HG03575 (cell line): Measurements from ENCODE around the gene OR2A2.
"Not testable (repeated sequence)": the region's sequence is repeated elsewhere in the genome, so short reads cannot be mapped to it uniquely, and the experiment has no call there.

Experiments used
- ATAC-seq: cut with Tn5 transposase; IDR thresholded peaks from one replicate; pipeline ENCODE4 v1.9.1; 2021; ENCODE audit not compliant: unreplicated experiment, insufficient number of reproducible peaks, low FRiP score; ENCODE audit errors: extremely low read depth

OR2A2 gene, protein sequence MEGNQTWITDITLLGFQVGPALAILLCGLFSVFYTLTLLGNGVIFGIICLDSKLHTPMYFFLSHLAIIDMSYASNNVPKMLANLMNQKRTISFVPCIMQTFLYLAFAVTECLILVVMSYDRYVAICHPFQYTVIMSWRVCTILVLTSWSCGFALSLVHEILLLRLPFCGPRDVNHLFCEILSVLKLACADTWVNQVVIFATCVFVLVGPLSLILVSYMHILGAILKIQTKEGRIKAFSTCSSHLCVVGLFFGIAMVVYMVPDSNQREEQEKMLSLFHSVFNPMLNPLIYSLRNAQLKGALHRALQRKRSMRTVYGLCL

DNA sequence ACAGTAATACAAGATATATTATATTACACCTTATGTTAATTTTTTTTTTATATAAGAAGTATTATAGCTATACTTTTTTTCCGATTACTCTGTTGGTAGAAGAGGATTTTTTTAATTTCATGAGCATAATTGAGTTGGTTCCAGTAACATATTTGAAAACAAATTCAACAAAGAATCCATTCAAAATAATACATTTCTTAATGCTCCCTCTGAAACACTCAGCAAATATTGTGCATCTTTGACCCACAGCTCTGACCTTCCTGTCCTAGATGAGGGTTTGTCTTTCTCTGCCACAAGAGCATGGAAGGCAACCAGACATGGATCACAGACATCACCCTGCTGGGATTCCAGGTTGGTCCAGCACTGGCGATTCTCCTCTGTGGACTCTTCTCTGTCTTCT is at the start of gene OR2A2:
TSS of gene OR2A2 (plus strand) at position 301 of the 400 bp plus-strand sequence. CDS start at position 301, 0 bp downstream.
- no peak for ATAC-seq

DNA sequence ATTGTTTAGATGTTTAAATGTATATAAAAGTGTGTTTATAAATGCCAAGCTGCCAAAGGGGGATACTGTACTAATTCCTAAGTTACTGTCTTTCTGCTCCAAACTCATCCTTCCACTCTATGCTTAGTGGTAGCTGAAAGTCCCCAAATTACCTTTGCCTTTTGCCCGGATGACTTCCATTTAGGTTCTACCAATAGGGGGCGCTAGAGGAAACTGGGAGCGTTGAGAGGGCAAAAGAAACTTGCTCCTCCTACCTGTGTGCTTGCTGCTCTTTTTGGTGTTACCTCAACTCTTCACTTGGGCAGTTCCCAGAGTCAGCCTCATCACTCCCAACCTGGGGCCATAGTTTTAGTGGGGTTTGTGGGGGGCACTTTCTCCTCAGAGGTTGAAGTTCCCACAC is 45.7 kb upstream of the OR2A2 start:
- no peak for ATAC-seq

DNA sequence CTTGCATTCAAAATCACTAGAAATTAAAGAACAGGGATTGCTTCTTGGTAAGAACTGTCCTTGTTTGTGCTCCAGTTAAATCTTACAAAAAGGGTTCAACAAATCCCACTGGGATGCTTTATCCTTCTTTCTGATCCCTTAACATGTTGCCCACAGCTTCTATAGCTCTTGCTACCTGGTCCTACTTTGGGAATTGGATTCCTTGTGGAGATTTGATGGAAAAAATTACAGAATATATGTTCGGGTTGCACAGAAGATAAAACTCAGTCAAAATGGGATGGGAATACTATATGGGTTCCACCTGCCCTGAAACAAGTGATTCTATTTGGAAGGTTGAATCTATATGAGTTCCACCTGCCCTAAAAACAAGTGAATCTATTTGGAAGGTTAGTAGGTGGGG is 39.9 kb upstream of the OR2A2 start, which contains the start of gene OR2A25:
TSS of gene OR2A25 (plus strand) at position 301 of the 400 bp plus-strand sequence. CDS start 4,409 bp downstream, outside the sequence.
- ATAC-seq: no peak

DNA sequence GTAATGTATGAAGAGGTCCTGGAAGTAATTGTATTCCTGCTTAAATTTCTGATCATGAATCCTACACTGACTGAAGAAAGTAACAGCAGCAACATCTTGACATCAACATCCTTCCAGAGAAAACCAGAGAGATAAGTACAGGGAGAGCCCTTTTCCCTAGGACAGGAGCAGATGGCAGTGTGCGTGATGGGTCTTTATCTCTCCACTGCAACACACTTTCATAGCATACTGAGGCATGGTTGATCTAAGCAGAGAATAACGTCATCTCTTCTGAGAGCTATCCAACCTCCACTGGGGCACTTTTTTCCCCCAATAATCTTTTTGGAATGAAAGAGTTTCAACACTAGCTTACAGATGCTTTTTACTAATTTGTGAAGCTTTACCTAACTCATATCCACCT is 39.4 kb upstream of the OR2A2 start:
- no peak for ATAC-seq

DNA sequence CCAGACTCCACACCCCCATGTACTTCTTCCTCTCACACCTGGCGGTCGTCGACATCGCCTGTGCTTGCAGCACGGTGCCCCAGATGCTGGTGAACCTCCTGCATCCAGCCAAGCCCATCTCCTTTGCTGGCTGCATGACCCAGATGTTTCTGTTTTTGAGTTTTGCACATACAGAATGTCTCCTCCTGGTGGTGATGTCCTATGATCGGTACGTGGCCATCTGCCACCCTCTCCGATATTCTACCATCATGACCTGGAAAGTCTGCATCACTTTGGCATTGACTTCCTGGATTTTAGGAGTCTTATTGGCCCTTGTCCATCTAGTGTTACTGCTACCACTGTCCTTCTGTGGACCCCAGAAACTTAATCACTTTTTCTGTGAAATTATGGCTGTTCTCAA is 35.0 kb upstream of the OR2A2 start:
- no peak for ATAC-seq

DNA sequence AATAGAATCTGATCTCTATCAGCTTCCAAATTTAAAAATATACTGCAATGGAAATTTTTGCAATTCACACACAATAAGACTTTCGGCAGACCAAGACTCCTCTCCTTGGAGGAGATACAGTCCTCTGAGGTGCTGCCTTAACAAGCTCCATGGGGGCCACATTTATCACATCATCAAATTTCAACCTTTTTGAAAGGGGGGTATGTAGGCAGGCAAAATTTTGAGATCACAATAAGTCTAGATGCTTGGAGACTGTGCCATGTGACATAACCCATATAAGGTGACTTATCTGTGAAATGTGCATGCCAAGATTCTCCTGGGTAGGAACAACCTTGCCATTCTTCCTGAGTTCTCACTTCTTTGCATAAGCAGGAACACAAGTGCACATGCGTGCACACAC is 23.4 kb upstream of the OR2A2 start, which contains the start of gene OR2A12:
TSS of gene OR2A12 (plus strand) at position 301 of the 400 bp plus-strand sequence. CDS start 8,830 bp downstream, outside the sequence.
- ATAC-seq: no peak

DNA sequence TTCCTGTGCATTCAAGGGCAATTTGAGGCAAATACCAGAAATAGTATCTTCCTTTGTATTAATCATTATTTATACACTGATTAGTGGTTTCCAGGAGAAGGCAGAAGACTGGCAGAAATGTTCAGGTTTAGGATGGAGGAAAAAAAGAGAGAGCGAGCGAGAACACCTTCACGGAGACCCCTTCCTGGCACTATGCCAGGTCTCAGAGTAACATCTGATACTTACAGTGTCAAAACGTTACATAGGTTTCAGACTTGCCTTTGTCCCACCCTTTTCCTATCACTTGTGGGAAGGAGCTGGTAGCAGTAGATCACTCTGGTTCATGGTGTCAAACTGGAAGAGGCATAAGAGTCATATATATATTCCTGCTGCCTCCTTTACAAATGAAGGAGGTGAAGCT is 22.7 kb upstream of the OR2A2 start:
- no peak for ATAC-seq

DNA sequence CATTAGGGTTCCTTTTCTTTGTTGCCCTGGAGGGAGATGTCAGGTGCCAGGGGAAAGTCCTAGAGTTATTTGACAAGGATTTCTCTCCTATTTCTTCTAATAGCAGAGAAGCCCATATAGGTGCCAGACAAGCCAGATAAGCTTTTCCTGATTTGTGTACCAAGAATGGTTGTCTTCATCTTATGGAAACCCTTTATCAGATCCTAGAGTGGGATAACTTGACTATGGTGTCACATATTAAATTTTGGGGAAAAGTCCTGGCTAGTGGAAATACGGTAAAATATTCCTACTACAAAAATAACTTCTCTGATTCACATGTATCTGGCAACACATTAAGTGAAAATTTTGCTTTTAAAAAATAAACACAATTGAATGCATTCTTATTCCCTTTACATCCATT is 22.2 kb upstream of the OR2A2 start:
- no peak for ATAC-seq

DNA sequence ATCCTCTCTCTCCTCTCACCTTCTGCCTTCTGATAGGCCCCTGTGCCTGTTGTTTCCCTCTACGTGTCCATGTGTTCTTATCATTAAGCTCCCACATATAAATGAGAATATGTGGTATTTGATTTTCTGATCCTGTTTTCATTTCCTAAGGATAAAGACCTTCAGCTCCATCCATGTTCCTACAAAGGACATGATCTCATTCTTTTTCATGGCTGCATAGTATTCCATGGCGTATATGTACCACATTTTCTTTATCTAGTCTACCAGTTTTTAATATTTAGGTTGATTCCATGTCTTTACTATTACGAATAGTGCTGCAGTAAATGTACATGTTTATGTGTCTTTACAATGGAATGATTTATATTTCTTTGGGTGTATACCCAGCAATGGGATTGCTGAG is 18.7 kb upstream of the OR2A2 start:
- ATAC-seq: no peak

DNA sequence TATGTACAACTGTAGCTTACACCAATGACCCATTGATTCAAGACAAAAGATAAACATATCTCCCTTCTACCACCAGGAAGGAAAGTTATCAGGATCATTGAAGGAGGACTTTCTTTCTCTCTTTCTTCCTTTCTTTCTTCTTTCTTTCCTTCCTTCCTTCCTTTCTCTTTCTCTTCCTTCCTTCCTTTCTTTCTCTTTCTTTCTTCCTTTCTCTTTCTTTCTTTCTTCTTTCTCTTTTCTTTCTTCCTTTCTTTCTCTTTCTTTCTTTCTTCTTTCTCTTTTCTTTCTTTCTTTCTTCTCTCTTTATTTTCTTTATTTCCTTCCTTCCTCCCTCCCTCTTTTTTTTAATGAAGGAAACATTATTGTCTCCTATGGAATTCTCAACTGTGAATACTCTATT is 10.6 kb upstream of the OR2A2 start:
- no peak for ATAC-seq

DNA sequence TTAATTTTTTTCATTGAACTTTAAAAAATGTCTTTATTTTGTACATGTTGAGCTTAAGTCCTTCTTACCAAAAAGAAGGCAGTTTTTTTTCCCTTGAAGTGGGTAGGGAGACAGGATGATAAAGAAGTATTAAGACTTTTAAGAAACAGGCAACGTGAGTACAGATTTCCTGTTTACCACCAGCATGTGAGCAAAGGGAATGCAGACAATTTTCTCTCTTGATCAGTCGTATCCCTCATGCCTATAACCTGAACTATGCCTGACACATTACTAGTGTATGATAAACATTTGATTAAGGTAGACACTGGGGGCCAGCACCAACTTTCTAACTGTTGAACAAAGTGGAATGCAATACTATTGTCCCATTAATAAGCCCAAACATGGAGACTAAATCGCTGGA is 8.8 kb upstream of the OR2A2 start:
- no peak for ATAC-seq

DNA sequence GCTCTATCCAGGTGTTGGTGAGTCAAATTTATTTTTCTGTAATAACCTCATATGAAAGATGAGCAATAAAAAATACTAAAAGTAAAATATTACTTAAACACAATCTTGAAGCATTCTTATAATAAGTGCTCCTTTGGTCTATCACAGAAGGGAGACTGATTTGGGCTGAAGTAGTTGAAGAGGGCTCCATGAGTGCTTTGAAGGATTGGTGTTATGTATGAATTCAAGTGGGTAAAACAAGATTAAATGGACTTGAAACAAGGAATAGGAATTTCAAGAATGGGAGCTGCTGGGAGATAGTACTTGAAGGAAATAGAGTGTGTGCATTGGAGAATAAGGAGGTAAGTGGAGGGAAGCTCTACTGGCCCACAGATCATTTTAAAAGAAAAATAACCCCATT is 7.3 kb upstream of the OR2A2 start:
- ATAC-seq: no peak

DNA sequence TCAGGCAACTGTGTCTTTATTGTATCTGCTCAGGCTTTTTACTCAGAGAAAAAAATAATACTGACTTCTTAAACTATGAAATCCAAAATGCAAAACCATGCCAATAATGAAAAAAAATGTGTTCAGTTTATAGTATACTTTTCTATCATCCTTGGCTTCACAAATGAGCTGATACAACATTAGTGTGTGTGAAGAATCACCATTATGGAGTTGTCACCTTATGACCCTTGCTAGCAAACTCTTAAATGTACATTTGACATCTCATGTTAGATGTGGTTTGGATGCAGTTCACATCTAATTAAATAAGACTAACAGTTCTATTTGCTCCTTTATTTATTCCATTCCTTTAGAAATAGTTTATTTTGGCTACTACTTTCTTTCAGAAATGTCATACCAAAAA is 4.2 kb upstream of the OR2A2 start:
- ATAC-seq: no peak

DNA sequence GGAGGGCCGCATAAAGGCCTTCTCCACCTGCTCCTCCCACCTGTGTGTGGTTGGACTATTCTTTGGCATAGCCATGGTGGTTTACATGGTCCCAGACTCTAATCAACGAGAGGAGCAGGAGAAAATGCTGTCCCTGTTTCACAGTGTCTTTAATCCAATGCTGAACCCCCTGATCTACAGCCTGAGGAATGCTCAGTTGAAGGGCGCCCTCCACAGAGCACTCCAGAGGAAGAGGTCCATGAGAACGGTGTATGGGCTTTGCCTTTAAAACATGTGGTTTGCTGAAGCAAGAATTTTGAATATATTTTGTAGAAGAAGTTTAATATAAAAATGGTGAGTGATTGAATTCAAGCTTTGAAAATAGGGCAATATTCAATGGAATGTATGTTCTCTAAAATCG is 889 bp downstream of the OR2A2 start:
- no peak for ATAC-seq

DNA sequence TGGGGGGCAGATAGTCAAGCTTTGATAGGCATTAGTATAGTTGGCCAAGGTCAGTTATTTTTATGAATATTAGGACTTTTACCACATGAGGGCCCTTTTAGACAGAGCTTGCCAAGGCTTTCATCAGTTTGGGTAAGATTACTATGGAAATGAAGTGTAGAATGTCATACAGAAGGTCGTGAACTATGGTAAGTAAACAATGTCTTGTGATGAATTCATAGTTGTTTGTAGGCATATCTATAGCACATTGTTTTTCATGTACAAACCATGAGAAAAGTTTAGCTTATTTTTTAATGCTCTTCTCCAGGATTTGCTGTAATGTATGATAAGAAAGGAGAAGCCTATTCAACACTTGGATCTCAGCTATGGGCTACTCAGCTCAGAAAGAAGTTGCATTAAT is 4.3 kb downstream of the OR2A2 start:
- ATAC-seq: no peak

DNA sequence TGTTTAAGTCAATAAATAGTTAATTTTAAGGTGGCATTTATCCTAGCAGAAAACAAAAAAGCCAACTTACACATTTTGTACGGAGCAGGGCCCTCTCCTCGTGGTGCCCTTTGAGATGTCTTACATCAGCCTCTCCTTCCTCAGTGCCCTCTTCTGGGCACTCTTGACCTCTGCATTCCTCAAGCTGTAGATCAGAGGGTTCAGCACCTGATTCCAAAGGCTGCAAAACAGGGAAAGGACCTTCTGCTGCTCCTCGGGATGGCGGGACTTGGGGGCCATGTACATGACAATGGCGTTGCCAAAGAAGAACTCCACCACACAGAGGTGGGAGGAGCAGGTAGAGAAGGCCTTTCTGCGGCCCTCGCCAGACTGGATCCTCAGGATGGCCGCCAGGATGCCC is 9.0 kb downstream of the OR2A2 start:
- ATAC-seq: no peak

DNA sequence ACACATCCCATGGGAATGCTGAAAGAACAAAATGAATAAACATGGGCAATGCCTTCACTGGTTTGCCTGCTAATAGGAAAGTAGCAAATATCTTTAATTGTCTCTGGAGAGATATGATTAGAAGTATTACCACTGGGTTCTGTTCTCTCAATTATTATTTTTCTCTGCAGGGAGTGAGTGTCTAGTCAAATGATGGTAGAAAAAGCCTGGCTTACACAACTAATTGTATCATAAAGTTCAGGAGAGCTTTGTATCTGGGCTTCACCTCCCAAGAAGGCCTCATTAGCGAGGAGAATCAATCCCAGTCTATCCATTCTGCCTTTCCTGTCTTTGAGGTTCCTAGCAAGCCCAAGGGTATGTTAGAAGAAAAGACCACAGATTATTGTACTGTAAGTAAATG is 13.5 kb downstream of the OR2A2 start, which contains the start of gene OR2A14:
TSS of gene OR2A14 (plus strand) at position 301 of the 400 bp plus-strand sequence. CDS start 5,937 bp downstream, outside the sequence.
- ATAC-seq: no peak

DNA sequence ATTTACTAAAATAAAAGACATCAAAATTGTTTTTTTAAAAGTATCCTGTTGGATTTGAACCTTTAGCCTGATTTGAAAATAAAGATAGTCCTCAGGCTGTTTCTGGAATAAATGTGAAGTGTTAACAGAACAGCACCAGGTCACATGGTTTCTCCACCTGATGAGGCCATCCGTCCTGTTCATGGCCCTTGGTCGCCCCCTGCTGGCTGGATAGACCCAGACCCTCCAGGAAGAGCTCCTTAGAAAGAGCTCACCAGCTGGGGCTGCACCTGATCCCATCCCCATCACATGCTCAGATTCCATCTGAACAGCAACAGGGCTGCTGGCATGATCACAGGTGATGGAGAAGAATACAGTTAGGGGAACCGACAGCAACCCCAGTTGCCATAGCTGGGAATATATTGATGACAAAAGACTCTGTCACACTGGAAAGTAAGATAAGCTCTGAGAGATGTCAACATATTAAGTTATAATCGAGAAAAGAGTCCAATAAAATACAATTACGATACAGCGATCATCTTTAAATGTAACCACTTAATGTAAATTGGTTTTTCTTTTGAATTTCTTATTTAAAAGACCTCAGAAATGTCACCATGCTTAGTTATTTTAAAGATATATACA is 18.4 kb downstream of the OR2A2 start:
- ATAC-seq: peak; percentile 92

DNA sequence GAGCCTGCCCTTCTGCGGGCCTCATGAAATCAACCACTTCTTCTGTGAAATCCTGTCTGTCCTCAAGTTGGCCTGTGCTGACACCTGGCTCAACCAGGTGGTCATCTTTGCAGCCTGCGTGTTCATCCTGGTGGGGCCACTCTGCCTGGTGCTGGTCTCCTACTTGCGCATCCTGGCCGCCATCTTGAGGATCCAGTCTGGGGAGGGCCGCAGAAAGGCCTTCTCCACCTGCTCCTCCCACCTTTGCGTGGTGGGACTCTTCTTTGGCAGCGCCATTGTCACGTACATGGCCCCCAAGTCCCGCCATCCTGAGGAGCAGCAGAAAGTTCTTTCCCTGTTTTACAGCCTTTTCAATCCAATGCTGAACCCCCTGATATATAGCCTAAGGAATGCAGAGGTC is 20.2 kb downstream of the OR2A2 start:
- ATAC-seq: not testable (repeated sequence)

DNA sequence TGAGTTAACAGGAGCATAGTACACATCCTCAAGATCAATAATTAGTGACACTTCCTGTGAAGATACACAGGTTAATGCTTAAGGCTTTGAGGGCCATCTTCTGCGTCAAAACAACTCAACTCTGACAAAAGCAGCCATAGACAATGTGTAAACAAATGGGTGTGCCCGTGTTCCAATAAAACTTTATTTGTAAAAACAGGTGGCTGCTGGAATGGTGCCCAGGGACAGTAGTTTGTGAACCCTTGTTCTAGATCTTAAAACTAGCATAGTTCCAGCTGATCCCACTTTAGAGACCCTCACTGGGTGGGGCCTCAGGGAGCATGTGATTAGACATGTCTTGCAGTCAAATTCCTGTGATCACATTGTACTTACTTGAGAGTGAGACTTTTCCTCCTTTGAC is 21.3 kb downstream of the OR2A2 start:
- ATAC-seq: no peak
